Uterus (tissue), 4 donors: ENCODE data around the gene VARS2. TPM values are rescaled to one million over a fixed set of nuclear protein-coding genes. Genes with fewer than 3 reads are reported as not detected.

Source experiments
- DNase-seq, 2 donors: peaks; one replicate each; pipeline ENCODE4 v3.0.0-alpha.2; 2019 to 2020
- H3K27ac ChIP-seq, 2 donors: fragments of 200-600 bp; sonication (generic); 1 replicate in 1 of 2; 2 replicates in 1 of 2; pipeline ENCODE4 v1.5.1; 2016 to 2018
- H3K27me3 ChIP-seq, 2 donors: fragments of 200-600 bp; sonication (generic); one replicate each; pipeline ENCODE4 v1.5.1; 2018 to 2019; ENCODE audit warnings: control low read depth in 1 of 2
- H3K36me3 ChIP-seq, 2 donors: fragments of 200-600 bp; sonication (generic); one replicate each; pipeline ENCODE4 v1.5.1; 2019; ENCODE audit warnings: control low read depth in 1 of 2
- H3K4me1 ChIP-seq, 2 donors: fragments of 200-600 bp; sonication (generic); one replicate each; pipeline ENCODE4 v1.5.1; 2018 to 2019; ENCODE audit warnings: control low read depth in 1 of 2
- H3K4me3 ChIP-seq, 2 donors: fragments of 200-600 bp; sonication (generic); 1 replicate in 1 of 2; 2 replicates in 1 of 2; pipeline ENCODE4 v1.5.1; 2018 to 2019; ENCODE audit warnings: mild to moderate bottlenecking in 1 of 2
- H3K9me3 ChIP-seq, 2 donors: fragments of 200-600 bp; sonication (generic); one replicate each; pipeline ENCODE4 v1.5.1; 2019; ENCODE audit warnings: control low read depth in 1 of 2
- POLR2A ChIP-seq, 2 donors: fragments of 450-650 bp; IDR thresholded peaks; one replicate each; pipeline ENCODE4 v1.6.1; 2016; ENCODE audit warnings: antibody characterized with exemption in 2 of 2, mild to moderate bottlenecking in 1 of 2, moderate library complexity in 1 of 2
- intact Hi-C: fragments of 100-400 bp; cut with DNase I; formaldehyde crosslinking; loops from one replicate; pipeline ENCODE4 v1.15.1; 2023; ENCODE audit warnings: low total_unique reads
- microRNA-seq: library from miRNA; unstranded; fragments of <30 nt; microRNA quantifications from one replicate; pipeline ENCODE4, GENCODE V29; 2016; ENCODE audit warnings: borderline microRNAs expressed, borderline replicate concordance
- small RNA-seq: library from RNA; depleted of rRNA; stranded (forward); fragments of <200 nt; gene quantifications from one replicate; pipeline ENCODE3, GENCODE V24; 2016
- total RNA-seq, 4 donors: library from RNA; depleted of rRNA in 3 of 4; stranded (reverse); fragments of >200 nt in 3 of 4; gene quantifications; one replicate each; pipeline versions ENCODE4 v1.1.0 to v1.2.4, GENCODE V29; 2014 to 2023
- TF ChIP-seq, protein P1 (sequence below), 4 experiments: fragments of 200-600 bp in 2 of 4; fragments of 450-650 bp in 2 of 4; sonication (generic) in 2 of 4; IDR thresholded peaks; one replicate each; pipeline ENCODE4 v1.5.1; 2016 to 2019; ENCODE audit warnings: antibody characterized with exemption in 4 of 4, mild to moderate bottlenecking in 2 of 4, moderate library complexity in 1 of 4
- donor health status: DM: yes; HTN: yes; CAD: no.

VARS2 gene
- total RNA-seq, 4 donors from 2014 or later = 12.6 to 34.2 (median 22.4) TPM

DNA sequence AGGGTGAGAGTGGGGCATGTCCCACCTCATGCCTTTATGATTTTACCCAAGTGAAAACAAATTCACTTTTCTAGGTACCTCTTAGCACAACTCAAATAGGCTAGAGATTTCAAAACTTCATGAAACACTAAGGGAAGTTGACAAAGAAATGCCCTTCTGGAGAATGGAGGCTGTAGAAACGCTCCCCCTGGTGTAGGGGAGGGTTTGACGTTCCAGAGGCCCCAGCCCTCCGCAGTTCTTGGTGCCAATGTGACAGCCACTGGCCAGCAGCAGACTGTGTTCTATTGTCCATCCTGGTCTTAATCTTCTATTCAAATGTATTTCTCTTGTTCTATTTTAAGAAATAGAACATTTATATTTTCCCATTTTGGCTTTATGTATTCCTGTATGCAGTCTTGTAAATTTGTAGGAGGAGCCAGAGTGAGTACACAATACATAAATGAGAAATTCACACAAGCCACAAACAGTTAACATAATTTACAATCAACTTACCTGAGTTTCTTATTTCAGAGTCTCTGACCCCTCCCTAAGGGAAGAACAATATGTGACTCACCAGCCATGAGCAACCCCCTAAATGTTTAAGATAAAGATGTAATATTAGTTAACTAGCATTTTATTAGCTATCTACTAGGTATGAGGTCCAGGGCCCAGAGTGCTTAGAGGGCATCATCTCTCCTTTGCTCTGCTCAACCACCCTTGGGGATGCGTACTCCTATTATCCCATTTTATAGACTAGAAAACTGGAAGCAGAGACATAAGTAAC is 60.6 kb downstream of the VARS2 start:
- no peak for TF ChIP-seq POLR2A (IDR thresholded peaks at IDR 0.05)
- TF ChIP-seq, protein P1, sequence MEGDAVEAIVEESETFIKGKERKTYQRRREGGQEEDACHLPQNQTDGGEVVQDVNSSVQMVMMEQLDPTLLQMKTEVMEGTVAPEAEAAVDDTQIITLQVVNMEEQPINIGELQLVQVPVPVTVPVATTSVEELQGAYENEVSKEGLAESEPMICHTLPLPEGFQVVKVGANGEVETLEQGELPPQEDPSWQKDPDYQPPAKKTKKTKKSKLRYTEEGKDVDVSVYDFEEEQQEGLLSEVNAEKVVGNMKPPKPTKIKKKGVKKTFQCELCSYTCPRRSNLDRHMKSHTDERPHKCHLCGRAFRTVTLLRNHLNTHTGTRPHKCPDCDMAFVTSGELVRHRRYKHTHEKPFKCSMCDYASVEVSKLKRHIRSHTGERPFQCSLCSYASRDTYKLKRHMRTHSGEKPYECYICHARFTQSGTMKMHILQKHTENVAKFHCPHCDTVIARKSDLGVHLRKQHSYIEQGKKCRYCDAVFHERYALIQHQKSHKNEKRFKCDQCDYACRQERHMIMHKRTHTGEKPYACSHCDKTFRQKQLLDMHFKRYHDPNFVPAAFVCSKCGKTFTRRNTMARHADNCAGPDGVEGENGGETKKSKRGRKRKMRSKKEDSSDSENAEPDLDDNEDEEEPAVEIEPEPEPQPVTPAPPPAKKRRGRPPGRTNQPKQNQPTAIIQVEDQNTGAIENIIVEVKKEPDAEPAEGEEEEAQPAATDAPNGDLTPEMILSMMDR (IDR thresholded peaks at IDR 0.05) = no peak
- no peaks in the 10 kb centered on the region for H3K36me3 ChIP-seq
- peaks cover 4 to 6% of the 10 kb centered on the region in 2 donors for H3K4me1 ChIP-seq
- no peak for DNase-seq
- no peak overlapping the region for H3K27ac ChIP-seq
- H3K4me3 ChIP-seq = no peak overlapping the region
- no peaks in the 10 kb centered on the region for H3K27me3 ChIP-seq
- intact Hi-C loops = no loop called here
- no peaks in the 10 kb centered on the region for H3K9me3 ChIP-seq

Small RNA genes lying within 50 kb of the gene (microRNA-seq; reads per million reads assigned to microRNA genes)
- gene MIR4640 = not detected

Small RNA genes lying within 50 kb of the gene (small RNA-seq; reads per million reads assigned to genes)
- not detected for gene RF00019

Other genes with a start within 250 kb of the VARS2 start
- 10 to 100 TPM in 2 of 4 donors, 1 to 10 TPM in 2; 3.2 to 31.8 (median 16.3) TPM for gene DHX16, start 241.2 kb upstream of the VARS2 start, total RNA-seq
- gene PPP1R18, start 227.6 kb upstream of the VARS2 start, total RNA-seq = 100 to 1,000 TPM in 1 of 4 donors, 10 to 100 TPM in 3; 15.4 to 114 (median 18.2) TPM
- gene NRM, start 223.3 kb upstream of the VARS2 start, total RNA-seq = 10 to 100 TPM in 1 of 4 donors, 1 to 10 TPM in 2, under 1 TPM in 1; 0.59 to 29.3 (median 5.4) TPM
- 10 to 100 TPM in 2 of 4 donors, 1 to 10 TPM in 2; 3.1 to 61.9 (median 10.2) TPM for gene MDC1, start 197.0 kb upstream of the VARS2 start, total RNA-seq
- gene TUBB, start 193.9 kb upstream of the VARS2 start, total RNA-seq = 100 to 1,000 TPM; 130 to 426 (median 290) TPM
- 100 to 1,000 TPM in 1 of 4 donors, 10 to 100 TPM in 3; 47.1 to 155 (median 64.6) TPM for gene FLOT1, start 171.6 kb upstream of the VARS2 start, total RNA-seq
- gene IER3, start 169.7 kb upstream of the VARS2 start, total RNA-seq = 10 to 100 TPM in 2 of 4 donors, 1 to 10 TPM in 1, under 1 TPM in 1; 0.88 to 23.8 (median 10.4) TPM
- gene DDR1, start 29.7 kb upstream of the VARS2 start, total RNA-seq = 10 to 100 TPM in 2 of 4 donors, 1 to 10 TPM in 2; 2.1 to 74.1 (median 30.3) TPM
- gene GTF2H4, start 6.0 kb upstream of the VARS2 start, total RNA-seq = 10 to 100 TPM in 3 of 4 donors, not detected in 1; 27.4 to 96.6 (median 65.2) TPM
- 1 to 10 TPM in 1 of 4 donors, not detected in 3; 1.1 TPM for gene SFTA2, start 17.9 kb downstream of the VARS2 start, total RNA-seq
- under 1 TPM in 1 of 4 donors, not detected in 3; under 0.01 TPM for gene MUCL3, start 26.7 kb downstream of the VARS2 start, total RNA-seq
- gene MUC21, start 69.5 kb downstream of the VARS2 start, total RNA-seq = under 1 TPM in 2 of 4 donors, not detected in 2; 0.28 to 0.59 TPM
- gene MUC22, start 96.2 kb downstream of the VARS2 start, total RNA-seq = not detected
- gene C6orf15, start 198.3 kb downstream of the VARS2 start, total RNA-seq = under 1 TPM in 1 of 4 donors, not detected in 3; 0.35 TPM
- gene PSORS1C1, start 200.6 kb downstream of the VARS2 start, total RNA-seq = 1 to 10 TPM in 1 of 4 donors, under 1 TPM in 3; under 0.01 to 4.5 (median 0.54) TPM
- under 1 TPM in 1 of 4 donors, not detected in 3; 0.28 TPM for gene CDSN, start 206.2 kb downstream of the VARS2 start, total RNA-seq
- gene PSORS1C2, start 224.8 kb downstream of the VARS2 start, total RNA-seq = not detected
- 10 to 100 TPM in 2 of 4 donors, 1 to 10 TPM in 1, under 1 TPM in 1; 0.59 to 28.1 (median 12.5) TPM for gene CCHCR1, start 243.6 kb downstream of the VARS2 start, total RNA-seq
- gene TCF19, start 244.4 kb downstream of the VARS2 start, total RNA-seq = 10 to 100 TPM in 3 of 4 donors, 1 to 10 TPM in 1; 3.6 to 22.3 (median 12.6) TPM